GM18868 (cell line): ENCODE data around the gene KLRD1.
A peak's percentile ranks its signal among the peaks of the same experiment; 100 is the strongest.
"Not testable (repeated sequence)": the region's sequence is repeated elsewhere in the genome, so short reads cannot be mapped to it uniquely, and the experiment has no call there.

Source experiments
- ATAC-seq: cut with Tn5 transposase; IDR thresholded peaks from one replicate; pipeline ENCODE4 v1.9.1; 2021; ENCODE audit warnings: mild to moderate bottlenecking, moderate library complexity; ENCODE audit not compliant: unreplicated experiment

KLRD1 gene

DNA sequence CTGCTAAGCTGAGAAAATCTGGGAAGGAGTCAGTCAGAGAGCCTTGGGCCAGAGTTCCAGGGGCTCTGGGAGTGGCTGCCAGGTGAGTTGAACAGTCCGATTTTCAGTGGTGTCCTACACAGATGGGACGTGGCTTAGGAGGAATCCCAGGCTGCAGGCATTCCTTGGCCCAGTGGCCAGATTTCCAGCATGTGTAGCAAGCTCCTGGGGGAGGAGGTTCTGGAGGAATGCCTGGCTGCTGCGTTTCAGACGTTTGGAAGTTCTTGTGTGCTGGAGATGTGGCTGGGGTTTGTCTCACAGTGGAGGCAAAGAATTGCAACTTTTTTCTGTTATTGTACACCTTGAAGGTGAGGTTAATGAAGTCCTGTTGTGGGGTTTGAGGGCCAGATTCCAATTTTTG, 28.5 kb downstream of the KLRD1 start:
- ATAC-seq = not testable (repeated sequence)

DNA sequence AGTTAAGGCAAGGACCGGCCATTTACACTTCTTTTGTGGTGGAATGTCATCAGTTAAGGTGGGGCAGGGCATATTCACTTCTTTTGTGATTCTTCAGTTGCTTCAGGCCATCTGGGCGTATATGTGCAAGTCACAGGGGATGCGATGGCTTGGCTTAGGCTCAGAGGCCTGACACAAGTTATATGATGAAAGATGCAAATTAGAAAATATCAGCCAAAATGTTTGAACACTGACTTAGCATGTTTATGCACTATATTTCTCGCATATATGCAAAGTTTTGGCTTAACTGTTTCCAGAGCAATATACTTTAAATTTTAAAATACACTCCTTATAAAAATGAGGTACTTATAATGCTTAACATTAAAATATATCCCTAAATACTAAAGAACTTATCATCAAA, 30.8 kb downstream of the KLRD1 start:
- ATAC-seq = not testable (repeated sequence)

DNA sequence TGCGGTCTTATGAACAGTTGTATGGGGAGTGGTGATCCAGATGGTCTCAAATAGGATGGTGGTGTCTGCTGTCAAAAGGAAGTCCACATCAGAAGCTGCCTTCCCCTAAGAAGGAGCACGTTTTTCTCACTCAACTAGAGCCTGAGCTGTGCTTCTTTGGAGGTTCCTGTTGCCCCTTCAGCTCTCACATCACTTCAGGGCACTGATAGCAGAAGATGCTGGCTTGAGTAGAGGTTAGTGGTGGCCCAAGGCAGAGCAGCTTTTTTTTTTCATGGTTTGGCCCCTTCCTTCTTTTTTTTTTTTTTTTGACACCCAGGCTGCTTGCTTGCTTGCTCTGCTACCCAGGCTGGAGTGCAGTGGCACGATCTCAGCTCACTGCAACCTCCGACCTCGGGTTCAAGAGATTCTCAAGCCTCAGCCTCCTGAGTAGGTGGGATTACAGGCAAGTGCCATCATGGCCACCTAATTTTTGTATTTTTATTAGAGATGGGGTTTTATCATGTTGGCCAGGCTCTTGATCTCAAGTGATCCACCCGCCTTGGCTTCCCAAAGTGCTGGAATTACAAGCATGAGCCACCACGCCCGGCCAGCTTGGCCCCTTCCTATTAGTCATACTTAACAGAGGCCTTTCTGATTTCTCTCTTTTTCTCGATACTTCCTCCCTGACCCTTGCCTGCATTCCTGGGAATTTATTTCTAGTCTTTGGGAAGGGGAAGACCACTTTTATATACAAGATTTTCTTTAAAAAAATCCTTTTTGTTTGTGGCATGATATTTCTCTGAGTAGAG, 31.6 kb downstream of the KLRD1 start:
- no peak for ATAC-seq

DNA sequence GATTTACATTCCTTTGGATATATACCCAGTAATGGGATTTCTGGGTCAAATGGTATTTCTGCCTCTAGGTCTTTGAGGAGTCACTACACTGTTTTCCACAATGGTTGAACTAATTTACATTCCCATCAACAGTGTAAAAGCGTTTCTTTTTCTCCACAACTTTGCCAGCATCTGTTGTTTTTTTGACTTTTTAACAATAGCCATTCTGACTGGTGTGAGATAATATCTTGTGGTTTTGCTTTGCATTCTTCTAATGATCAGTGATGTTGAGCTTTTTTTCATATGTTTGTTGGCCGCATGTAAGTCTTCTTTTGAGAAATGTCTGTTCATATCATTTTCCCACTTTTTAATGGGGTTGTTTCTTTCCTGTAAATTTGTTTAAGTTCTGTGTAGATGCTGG, 33.3 kb downstream of the KLRD1 start:
- ATAC-seq = not testable (repeated sequence)

DNA sequence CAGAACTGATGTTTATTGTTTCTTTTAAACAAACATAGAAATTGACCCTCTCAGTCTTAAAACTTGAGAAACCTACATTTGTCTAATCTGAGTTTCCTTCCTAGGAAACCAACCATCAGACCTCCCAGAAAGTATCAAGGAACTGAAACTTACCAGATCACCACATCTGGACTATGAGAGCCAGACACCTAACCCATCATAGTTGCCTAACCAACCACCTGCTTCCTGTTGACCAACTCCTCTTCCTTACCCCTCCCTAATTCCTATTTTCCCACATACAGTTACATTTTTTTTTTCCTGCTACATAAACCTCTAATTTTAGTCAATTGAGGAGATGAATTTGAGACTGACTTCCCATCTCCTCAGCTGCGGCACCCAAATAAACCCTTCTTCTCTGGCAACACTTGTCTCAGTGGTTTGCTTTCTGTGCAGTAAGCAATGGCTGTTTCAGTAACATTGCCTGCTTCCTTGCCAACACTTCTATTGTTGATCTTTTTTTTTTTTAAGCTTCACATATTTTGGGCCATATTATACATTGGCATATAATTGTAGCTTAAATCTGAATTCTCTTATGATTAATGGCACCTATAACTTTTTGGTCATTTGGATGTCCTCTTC, 34.3 kb downstream of the KLRD1 start:
- no peak for ATAC-seq

DNA sequence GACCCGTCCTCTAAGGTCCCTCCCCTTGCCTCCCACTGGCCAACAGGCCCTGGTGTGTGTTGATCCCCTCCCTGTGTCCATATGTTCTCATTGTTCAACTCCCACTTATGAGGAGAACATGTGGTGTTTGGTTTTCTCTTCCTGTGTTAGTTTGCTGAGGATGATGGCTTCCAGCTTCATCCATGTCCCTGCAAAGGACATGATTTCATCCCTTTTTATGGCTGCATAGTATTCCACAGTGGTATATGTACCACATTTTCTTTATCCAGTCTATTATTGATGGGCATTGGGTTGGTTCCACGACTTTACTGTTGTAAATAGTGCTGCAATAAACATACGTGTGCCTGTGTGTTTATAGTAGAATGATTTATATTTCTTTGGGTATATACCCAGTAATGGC, 43.8 kb downstream of the KLRD1 start:
- not testable (repeated sequence) for ATAC-seq

DNA sequence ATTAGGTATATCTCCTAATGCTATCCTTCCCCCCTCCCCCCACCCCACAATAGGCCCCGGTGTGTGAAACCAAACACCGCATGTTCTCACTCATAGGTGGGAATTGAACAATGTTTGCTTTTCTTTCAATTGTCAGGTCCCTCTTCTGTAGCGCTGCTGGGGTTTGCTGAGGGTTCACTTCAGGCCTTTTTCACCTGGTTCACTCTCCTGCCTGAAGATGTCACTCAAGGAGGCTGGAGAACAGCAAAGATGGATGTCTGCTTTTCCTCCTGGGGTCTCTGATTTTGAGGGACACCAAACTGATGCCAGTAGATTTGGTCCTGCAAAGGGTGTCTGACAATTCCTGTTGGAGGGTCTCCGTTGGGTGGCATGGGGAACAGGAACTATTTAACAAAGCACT, 46.4 kb downstream of the KLRD1 start:
- no peak for ATAC-seq

DNA sequence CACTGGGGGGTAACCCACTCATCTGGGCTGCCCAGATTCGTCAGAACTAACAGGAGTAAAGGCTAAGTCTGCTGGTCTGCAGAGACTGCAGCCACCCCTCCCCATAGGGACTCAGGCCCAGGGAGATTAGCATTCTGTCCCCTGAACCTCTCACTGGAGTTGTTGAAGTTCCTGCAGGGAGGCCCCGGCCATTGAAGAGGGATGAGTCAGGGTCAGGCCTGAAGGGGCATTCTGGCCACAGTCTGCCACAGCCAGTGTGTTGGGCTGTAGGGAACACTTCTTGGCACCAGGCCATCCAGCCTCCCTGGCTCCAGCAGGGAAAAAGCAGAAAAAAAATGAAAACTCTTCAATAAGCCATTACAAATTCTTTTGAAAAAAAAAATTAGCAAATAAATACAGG, 46.8 kb downstream of the KLRD1 start:
- no peak for ATAC-seq

DNA sequence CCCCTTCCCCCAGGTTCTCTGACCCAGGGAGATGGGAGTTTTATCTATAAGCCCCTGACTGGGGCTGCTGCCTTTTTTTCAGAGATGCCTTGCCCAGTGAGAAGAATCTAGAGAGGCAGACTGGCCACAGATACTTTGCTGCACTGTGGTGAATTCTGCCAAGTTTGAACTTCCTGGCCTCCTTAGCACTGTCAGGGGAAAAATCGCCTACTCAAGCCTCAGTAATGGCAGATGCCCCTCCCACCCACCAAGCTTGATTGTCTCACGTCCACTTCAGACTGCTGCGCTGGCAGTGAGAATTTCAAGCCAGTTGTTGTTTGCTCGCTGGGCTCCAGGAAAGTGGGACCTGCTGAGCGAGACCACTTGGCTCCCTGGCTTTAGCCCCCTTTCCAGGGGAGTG, 50.5 kb downstream of the KLRD1 start:
- ATAC-seq = no peak

DNA sequence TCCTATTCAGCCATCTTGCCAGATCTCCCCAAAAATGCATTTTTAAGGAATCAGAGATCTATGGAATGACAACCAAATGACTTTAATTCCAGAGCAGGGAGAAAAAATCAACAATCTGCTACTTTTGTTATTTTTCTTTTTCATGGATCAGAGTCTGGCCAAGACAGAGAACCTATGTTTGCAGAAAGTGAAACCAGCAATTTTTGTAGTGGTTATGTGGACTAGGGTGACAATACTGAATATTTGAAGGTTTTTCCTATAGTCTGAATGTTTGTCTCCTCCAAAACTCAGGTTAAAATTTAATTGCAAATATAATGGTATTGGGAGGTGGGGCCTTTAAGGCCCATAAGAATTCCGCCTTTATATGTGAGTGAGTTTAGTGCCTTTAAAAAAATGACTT, 51.3 kb downstream of the KLRD1 start:
- no peak for ATAC-seq

DNA sequence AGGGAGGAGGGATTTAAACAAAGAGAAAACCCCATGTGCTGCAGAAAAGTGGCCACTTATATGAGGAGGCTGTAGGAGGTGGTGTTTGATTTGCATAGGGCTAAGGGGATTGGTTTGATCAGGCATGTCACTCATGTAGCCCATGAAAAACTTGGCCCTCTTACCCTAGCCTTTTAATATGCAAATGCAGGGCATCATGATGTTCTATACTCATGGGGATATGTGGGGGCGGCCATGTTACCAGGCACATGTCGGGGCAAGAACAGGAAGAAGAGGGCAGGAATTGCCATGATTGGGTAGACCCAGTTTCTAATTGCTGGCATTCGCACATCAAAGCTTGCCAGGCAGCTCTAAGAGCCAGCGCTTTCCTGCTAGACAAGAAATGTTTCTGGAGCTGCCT, 53.4 kb downstream of the KLRD1 start:
- no peak for ATAC-seq

DNA sequence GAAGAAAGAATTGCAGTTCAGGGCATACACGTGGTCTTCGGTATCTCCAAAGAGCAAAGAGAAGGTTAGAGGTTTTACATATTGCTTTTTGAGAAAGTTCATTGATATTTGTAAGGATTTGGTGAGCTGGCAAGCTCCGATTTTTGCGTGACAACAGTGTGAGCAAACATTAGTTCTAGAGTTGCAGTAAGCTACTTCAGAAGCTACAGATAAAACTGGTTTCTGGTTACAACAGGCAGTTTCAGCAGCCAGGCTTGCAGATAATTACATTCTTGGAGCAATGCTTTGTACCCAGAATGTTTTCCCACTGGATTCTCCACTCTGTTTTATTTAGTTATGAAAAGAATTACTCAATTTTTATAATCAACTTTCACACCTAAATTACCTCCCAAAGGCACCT, 54.0 kb downstream of the KLRD1 start:
- no peak for ATAC-seq

DNA sequence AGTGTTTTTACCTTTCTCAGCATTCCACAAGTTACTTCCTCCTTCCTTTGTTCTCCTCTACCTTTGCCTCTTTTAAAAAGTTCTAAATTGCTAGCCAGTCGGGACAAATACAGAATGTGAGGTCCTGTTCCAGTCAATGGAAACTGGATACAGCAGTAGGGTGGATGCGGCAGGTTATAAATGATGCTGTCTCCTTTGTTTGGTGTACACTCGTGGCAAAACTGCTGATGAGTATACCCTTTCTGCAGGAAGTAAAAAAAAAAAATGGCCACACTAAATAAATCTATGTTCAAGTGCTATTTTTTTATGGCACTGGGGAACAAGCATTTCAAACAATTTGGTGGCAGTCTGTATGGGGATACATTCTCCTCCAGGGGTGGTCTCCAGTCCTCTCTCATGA, 54.7 kb downstream of the KLRD1 start:
- no peak for ATAC-seq

DNA sequence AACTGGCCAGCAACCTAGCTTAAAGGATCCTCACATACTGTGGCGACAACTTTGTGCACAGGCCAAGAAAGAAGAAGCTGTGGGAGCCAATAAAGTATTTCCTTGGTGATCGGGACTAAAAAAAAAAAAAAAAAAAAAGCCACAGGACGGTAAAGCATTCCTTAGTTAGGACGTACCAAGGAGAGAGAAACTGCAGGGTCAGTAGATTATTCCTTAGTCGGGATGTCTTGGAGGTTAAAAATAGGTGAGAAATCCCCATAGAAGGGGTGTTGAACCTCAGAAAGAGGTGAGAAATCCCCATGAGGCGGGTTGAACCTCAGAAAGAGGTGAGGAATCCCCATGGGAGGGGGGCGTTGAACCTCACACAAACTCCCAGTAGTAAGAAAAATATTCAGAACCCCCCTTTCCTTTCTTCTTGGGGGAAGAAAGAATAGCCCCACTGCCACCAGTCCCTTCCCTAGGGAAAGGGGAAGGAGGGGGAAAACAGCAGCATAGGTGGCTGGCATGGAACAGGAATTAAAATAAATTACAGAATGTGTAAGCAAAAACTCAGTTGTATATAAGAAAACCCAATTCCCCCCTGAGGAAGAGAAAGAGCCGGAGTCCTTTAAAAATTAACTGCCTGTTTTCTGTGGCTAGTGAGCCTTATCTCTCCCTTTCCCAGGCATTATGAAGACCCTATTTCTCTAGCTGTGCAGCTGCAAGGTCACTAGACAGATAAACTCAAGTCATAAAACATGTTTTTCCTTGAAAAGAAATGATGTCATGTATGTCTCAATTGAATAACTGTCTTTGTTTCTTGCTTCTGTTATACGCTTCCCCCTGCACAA, 55.4 kb downstream of the KLRD1 start:
- ATAC-seq = no peak

DNA sequence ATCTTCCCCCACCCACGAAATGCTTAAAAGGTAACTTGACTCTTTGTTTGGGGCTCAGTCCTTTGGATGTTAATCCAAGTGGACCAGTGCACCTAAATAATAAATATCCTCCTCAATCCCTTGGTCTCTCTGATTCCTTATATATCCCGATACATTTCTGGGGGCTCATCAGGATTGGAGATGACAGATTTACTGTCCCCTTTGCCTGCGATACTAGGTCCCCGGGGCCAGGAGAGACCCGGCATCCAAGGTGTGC, 55.9 kb downstream of the KLRD1 start:
- no peak for ATAC-seq

DNA sequence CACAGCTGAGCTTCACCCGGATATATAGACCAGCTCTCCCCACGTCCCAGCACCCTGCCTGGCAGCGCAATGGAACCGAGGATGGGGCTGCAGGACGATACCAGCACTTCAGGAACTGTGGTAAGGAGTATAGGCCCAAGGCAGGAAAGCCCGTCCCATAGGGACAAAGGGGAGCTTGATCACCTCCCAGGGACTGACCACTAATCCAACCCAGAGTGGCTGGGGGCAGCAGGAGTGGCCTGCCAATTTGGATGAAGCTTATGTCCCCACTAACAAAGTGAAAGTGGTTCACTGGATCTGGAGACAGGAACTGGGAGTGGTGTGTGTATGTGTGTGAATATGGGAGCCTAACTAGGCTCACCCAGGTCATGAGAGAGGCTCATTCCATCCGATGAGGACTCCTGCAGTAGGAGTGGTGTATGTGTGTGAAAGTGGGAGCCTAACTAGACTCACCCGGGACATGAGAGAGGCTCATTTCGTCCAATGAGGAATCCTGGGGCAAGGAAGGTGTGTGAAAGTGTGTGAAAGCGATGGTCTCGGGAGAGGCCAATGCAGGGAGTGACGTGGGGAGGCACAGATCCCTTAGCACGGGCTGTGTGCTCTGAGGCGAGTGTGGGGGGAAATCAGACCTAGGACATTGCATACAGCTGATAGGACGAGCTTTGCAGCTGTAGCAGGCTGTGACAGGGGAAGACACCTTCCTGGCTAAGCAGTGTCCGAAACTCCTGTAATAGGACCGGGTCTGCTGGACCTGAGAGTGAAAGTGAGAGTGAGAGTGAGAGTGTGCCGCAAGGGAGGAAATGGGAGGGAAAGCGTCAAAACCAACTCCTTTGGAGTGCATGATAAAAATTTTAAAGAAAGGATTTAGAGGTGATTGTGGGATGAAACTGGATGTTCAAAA, 56.5 kb downstream of the KLRD1 start:
- ATAC-seq = peak; percentile 91

DNA sequence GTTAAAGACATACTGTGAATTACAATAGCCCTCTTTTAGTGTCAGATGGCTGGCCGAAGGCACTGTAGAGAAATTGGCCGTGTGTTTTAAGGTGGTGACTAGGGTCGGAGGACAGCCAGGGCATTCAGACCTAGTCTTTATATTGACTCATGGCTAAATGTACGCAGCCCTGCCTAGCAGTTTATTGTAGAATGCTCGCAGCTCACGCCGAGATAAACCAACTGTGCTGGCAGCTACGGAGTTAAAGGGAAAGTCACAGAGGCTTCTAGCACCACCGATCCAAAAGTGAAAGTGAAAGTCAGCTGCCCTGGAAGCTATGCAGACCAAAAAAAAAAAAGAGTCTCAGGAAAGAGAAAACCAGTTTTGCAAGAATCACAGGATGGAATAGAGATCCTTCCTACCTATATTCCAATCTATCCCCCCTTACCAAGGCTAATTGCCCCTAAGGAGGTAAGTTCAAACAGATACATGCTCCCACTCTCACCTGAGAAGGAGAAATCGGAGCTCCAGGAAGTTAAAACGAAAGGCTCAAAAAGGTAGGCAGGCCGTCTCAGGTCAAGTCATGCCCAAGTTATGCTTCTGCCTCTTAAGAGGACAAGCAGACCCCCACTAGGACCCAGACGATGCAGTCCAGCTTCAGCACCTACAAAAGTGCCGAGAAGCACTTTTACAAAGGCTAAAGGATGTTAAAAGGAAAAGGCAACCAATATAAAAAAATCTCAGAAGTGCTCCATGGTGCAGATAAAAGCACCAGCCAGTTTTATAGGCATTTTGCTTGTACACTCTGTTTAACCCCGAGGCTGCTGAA, 57.3 kb downstream of the KLRD1 start:
- ATAC-seq = peak; percentile 50

DNA sequence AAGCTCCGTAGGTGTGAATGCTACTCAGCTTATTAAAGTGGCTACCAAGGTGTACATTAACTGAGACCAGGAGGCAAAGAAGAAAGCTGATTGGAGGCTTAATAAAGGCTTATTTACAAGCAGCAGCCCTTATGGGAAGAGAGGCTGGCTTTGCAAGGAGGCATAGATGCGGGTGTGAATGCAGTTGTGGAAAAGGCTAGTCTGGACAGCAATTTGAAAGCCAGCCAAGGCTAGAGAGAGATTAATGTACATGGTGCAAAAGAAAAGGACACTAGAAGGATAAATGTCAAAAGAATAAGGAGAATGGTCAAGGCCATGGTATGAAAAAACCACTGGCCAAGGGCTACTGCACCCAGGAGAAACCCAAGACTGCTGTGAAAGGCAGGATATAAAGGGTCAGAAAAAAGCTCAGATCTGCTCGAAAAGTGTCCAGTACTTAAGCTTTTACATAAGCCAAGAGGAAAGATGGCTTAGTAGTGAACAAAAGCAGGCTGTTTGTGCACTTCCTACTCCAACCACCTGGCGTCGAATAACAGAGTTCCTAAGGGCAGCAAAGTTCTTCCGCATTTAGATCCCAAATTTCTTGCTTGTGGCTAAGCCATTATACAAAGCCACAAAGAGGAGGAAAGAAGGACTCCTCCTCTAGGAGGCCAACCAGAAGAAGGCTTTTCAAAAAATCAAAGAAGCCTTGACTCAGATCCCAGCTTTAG, 58.2 kb downstream of the KLRD1 start:
- no peak for ATAC-seq

DNA sequence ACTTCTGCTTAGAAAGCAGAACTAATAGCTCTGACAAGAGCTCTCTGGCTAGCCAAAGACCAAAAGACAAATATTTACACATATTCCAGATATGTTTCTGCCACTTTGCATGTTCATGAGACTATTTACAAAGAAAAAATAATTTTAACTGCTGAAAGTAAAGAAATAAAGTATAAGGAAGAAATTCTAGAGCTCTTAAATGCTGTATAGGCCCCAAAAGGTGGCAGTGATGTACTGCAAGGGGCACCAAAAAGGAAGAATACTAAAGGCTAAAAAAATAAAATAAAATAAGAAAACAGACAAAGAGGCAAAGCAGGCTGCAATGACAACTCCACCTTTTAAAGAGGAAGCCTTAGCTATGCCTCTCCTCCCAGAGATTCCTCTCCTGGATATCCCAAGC, 59.2 kb downstream of the KLRD1 start:
- ATAC-seq = no peak

DNA sequence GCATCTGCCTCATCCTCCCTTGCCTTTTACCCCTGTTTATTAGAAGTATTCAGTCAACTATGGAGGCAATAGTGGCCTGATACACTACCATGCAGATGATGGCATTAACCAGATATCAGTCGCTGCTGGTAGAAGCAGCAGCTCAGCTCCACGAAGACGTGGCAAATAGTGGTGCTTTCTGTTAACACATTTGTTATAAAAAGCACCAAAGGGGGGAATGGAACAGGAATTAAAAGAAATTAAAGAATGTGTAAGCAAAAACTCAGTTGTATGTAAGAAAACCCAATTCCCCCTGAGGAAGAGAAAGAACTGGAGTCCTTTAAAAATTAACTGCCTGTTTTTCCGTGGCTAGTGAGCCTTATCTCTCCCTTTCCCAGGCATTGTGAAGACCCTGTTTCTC, 60.0 kb downstream of the KLRD1 start:
- ATAC-seq = not testable (repeated sequence)
